Measurements from ENCODE around the gene ZNF346. TPM values are rescaled to one million over a fixed set of nuclear protein-coding genes. Genes with fewer than 3 reads are reported as not detected.
"Not testable (repeated sequence)": the region's sequence is repeated elsewhere in the genome, so short reads cannot be mapped to it uniquely, and the experiment has no call there.

The ZNF346 gene
- total and polyA plus RNA-seq, 10 of the 15 experiments (the other 5 are each of a cell fraction or from before 2014, with no cell fraction given): 6.5 to 30.2 (median 24.0) TPM

DNA sequence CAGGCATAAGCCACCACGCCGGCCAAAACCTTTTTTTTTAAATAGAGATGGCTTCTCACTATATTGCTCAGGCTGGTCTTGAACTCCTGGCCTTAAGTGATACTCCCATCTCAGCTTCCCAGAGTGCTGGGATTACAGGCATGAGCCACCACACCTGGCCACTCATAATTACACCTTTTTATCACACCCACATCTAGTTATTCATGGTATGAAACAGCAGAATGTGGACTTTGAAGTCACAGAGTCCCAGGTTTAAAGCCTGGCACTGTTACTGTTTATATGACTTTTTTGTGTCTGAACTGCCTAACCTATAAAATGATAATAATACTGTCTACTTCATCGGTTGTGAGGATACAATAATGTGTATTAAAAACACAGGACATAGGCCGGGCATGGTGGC is 23.1 kb downstream of the ZNF346 start (continued):
- TF ChIP-seq, protein P1, sequence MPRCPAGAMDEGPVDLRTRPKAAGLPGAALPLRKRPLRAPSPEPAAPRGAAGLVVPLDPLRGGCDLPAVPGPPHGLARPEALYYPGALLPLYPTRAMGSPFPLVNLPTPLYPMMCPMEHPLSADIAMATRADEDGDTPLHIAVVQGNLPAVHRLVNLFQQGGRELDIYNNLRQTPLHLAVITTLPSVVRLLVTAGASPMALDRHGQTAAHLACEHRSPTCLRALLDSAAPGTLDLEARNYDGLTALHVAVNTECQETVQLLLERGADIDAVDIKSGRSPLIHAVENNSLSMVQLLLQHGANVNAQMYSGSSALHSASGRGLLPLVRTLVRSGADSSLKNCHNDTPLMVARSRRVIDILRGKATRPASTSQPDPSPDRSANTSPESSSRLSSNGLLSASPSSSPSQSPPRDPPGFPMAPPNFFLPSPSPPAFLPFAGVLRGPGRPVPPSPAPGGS (IDR thresholded peaks at IDR 0.05; ENCODE audit: borderline replicate concordance, insufficient read depth, low read depth, low read length, poor library complexity, severe bottlenecking): no peak
- no peak for TF ChIP-seq YBX1 (IDR thresholded peaks at IDR 0.05)
- no peak for TF ChIP-seq SMC3 (IDR thresholded peaks at IDR 0.05; ENCODE audit: borderline replicate concordance, low read length)
- TF ChIP-seq CHD4 (IDR thresholded peaks at IDR 0.05): no peak
- no peak for TF ChIP-seq ZBTB11 (CRISPR knock-in tag; IDR thresholded peaks at IDR 0.05)
- no peak for TF ChIP-seq RELA (IDR thresholded peaks at IDR 0.05; ENCODE audit: borderline replicate concordance, partially characterized antibody)
- no peak for TF ChIP-seq ZNF592 (IDR thresholded peaks at IDR 0.05)
- no peak for TF ChIP-seq POLR2AphosphoS5 (IDR thresholded peaks at IDR 0.05; ENCODE audit: low read length)
- no peak for TF ChIP-seq CBX5 (IDR thresholded peaks at IDR 0.05; ENCODE audit: low read depth)
- no peak for TF ChIP-seq ZNF622 (IDR thresholded peaks at IDR 0.05)
- no peak for TF ChIP-seq TCF12 (IDR thresholded peaks at IDR 0.05; ENCODE audit: low read depth, low read length)
- no peak for TF ChIP-seq CBX3 (IDR thresholded peaks at IDR 0.05; ENCODE audit: borderline replicate concordance, low read depth)
- no peak for TF ChIP-seq LARP7 (IDR thresholded peaks at IDR 0.05)
- TF ChIP-seq, protein P2, sequence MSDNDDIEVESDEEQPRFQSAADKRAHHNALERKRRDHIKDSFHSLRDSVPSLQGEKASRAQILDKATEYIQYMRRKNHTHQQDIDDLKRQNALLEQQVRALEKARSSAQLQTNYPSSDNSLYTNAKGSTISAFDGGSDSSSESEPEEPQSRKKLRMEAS (IDR thresholded peaks at IDR 0.05; ENCODE audit: low read depth, low read length): no peak

DNA sequence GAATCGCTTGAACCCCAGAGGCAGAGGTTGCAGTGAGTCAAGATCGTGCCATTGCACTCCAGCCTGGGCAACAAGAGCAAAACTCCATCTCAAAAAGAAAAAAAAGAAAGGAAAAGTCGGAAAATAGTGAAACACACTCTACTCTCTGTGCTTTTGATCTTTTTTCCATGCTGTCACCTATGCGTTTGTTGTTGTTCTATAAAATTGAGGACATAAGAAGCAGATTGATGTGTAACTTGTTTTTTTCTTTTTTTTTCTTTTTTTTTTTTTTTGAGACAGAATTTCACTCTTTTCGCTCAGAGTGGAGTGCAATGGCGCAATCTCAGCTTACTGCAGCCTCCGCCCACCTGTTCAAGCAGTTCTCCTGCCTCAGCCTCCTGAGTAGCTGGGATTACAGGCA is 26.0 kb downstream of the ZNF346 start:
- ATAC-seq; FAIRE-seq; H3K4me1 ChIP-seq (ENCODE audit: control insufficient read depth, insufficient read depth, low read length); intact Hi-C loops (cut with micrococcal nuclease; ENCODE audit: unreplicated experiment); H3K4me3 ChIP-seq; BruUV-seq (replicated peaks); H3K27me3 ChIP-seq (replicated peaks in 1 of 2; ENCODE audit: control insufficient read depth in 2 of 2, insufficient read depth in 2 of 2, low read length in 1 of 2); H3K4me2 ChIP-seq (ENCODE audit: control insufficient read depth, insufficient read depth); in situ Hi-C loops (cut with MboI); H3K9ac ChIP-seq (ENCODE audit: control insufficient read depth, insufficient read depth, low read length); DNase-seq (ENCODE audit: low read depth, low spot score); POLR2A ChIA-PET; H2AFZ ChIP-seq (ENCODE audit: control insufficient read depth, low read depth, low read length); H3K79me2 ChIP-seq (ENCODE audit: control insufficient read depth, insufficient read depth, low read length); H3K27ac ChIP-seq (ENCODE audit: control insufficient read depth, insufficient read depth); CTCF ChIA-PET; H4K20me1 ChIP-seq (ENCODE audit: control insufficient read depth, insufficient read depth); H3K9me3 ChIP-seq (replicated peaks; ENCODE audit: control insufficient read depth, insufficient read depth, low read length): not testable (repeated sequence)
- ChIA-PET SMC1A (ENCODE audit: uncharacterized antibody, unreplicated experiment) (interaction anchor here (0.6 to 1.5 kb wide), 2 partner anchors 63 to 1832 kb away, joined by 3 read pairs; no protein-coding TSS in a partner anchor), RAD21 (ENCODE audit: unreplicated experiment) (interaction anchor here (0.7 kb wide), 1 partner anchor 147 kb away, joined by 3 read pairs; no protein-coding TSS in a partner anchor)
- WGBS (ENCODE audit: insufficient coverage, insufficient replicate concordance, low lambda C conversion rate, missing lambda C conversion rate): 97% methylated on average over 6 of the region's 7 CpGs
- peaks cover 11 to 14% of the 10 kb centered on the region in 2 experiments for H3K36me3 ChIP-seq (ENCODE audit: control insufficient read depth in 2 of 2, insufficient read depth in 2 of 2, low read length in 1 of 2)
